Loucy (cell line): Measurements from ENCODE around the gene ARL6IP4.

Experiments
- H2AFZ ChIP-seq: fragments of 200-600 bp; sonication (generic); 2 replicates; pipeline ENCODE4 v1.6.0; 2016; ENCODE audit warnings: antibody characterized with exemption, mild to moderate bottlenecking, low read length, moderate library complexity
- H3F3A ChIP-seq: fragments of 200-600 bp; 2 replicates; pipeline ENCODE4 v1.6.0; 2016; ENCODE audit warnings: antibody characterized with exemption, low read depth, mild to moderate bottlenecking
- H3K27me3 ChIP-seq: fragments of 200-600 bp; sonication (generic); 2 replicates; pipeline ENCODE4 v1.6.1; 2014; ENCODE audit warnings: low read length, mild to moderate bottlenecking; ENCODE audit not compliant: insufficient read depth, poor library complexity, severe bottlenecking
- H3K36me3 ChIP-seq: fragments of 200-600 bp; sonication (generic); 2 replicates; pipeline ENCODE4 v1.6.1; 2016; ENCODE audit warnings: low read length; ENCODE audit not compliant: insufficient read depth
- H3K4me1 ChIP-seq: fragments of 200-600 bp; sonication (generic); 2 replicates; pipeline ENCODE4 v1.5.1; 2014; ENCODE audit warnings: low read length, mild to moderate bottlenecking; ENCODE audit not compliant: insufficient read depth, poor library complexity, severe bottlenecking
- H3K4me2 ChIP-seq: fragments of 200-600 bp; sonication (generic); 2 replicates; pipeline ENCODE4 v1.6.0; 2014; ENCODE audit warnings: antibody characterized with exemption, low read length, low read depth, mild to moderate bottlenecking; ENCODE audit not compliant: poor library complexity, severe bottlenecking
- H3K4me3 ChIP-seq: fragments of 200-600 bp; sonication (generic); 2 replicates; pipeline ENCODE4 v1.5.1; 2014; ENCODE audit warnings: low read length, mild to moderate bottlenecking, mixed read lengths; ENCODE audit not compliant: poor library complexity, severe bottlenecking
- H3K79me2 ChIP-seq: fragments of 200-600 bp; sonication (generic); 2 replicates; pipeline ENCODE4 v1.6.1; 2014; ENCODE audit warnings: low read length; ENCODE audit not compliant: insufficient read depth
- H3K9ac ChIP-seq: fragments of 200-600 bp; sonication (generic); 2 replicates; pipeline ENCODE4 v1.6.0; 2014; ENCODE audit warnings: mild to moderate bottlenecking, low read depth, low read length, moderate library complexity; ENCODE audit not compliant: poor library complexity, severe bottlenecking
- H3K9me2 ChIP-seq: fragments of 200-600 bp; sonication (generic); replicated peaks from 2 replicates; pipeline ENCODE4 v1.6.1; 2016; ENCODE audit warnings: low read depth, low read length, mixed read lengths
- H3K9me3 ChIP-seq: fragments of 200-600 bp; sonication (generic); 2 replicates; pipeline ENCODE4 v1.6.1; 2014; ENCODE audit warnings: mild to moderate bottlenecking, antibody characterized with exemption, low read length, low read depth; ENCODE audit not compliant: insufficient read depth
- H4K20me1 ChIP-seq: fragments of 200-600 bp; sonication (generic); 2 replicates; pipeline ENCODE4 v1.6.0; 2014; ENCODE audit warnings: antibody characterized with exemption, low read length, mild to moderate bottlenecking; ENCODE audit not compliant: insufficient read depth, poor library complexity, severe bottlenecking
- EZH2phosphoT487 ChIP-seq: fragments of 200-600 bp; IDR thresholded peaks from 2 replicates; pipeline ENCODE4 v1.6.1; 2018; ENCODE audit warnings: antibody characterized with exemption, mild to moderate bottlenecking, moderate library complexity, borderline replicate concordance
- TF ChIP-seq, protein P1 (sequence below): fragments of 200-600 bp; sonication (generic); conservative IDR thresholded peaks from 2 replicates; pipeline ENCODE4 v1.5.1; 2014; ENCODE audit warnings: mild to moderate bottlenecking, antibody characterized with exemption, low read length

ARL6IP4 gene

DNA sequence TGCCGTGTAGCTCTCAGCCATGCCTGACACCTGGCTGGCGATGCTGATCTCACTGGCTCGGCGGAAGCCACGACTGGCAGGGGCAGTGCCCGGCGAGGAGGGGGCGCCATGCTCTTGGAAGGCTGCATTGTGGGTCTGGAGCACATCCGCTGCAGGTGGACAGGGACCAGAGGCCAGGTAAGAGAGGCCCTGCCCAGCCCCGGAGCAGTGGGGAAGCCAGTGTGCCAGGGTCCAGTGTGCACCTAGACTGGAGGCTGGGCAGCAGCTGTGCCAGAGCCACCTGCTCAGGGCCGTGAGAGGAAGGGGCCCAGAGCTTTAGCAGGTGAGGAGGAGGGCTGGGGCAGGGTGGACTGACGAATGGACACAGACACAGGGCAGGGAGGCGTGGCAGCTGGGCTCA lies 10.1 kb downstream of the ARL6IP4 start:
- H3K79me2 ChIP-seq, result no peaks in the 10 kb centered on the region
- H2AFZ ChIP-seq, result no peak overlapping the region
- H4K20me1 ChIP-seq, result no peaks in the 10 kb centered on the region
- H3K9me2 ChIP-seq, result no peaks in the 10 kb centered on the region
- no peak overlapping the region for H3K9ac ChIP-seq
- H3K36me3 ChIP-seq, result no peaks in the 10 kb centered on the region
- no peak overlapping the region for H3K4me2 ChIP-seq
- no peaks in the 10 kb centered on the region for H3F3A ChIP-seq
- H3K27me3 ChIP-seq, result no peaks in the 10 kb centered on the region
- H3K4me3 ChIP-seq, result no peak overlapping the region
- TF ChIP-seq, protein P1, sequence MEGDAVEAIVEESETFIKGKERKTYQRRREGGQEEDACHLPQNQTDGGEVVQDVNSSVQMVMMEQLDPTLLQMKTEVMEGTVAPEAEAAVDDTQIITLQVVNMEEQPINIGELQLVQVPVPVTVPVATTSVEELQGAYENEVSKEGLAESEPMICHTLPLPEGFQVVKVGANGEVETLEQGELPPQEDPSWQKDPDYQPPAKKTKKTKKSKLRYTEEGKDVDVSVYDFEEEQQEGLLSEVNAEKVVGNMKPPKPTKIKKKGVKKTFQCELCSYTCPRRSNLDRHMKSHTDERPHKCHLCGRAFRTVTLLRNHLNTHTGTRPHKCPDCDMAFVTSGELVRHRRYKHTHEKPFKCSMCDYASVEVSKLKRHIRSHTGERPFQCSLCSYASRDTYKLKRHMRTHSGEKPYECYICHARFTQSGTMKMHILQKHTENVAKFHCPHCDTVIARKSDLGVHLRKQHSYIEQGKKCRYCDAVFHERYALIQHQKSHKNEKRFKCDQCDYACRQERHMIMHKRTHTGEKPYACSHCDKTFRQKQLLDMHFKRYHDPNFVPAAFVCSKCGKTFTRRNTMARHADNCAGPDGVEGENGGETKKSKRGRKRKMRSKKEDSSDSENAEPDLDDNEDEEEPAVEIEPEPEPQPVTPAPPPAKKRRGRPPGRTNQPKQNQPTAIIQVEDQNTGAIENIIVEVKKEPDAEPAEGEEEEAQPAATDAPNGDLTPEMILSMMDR, result no peak
- no peak for TF ChIP-seq EZH2phosphoT487
- no peaks in the 10 kb centered on the region for H3K4me1 ChIP-seq
- H3K9me3 ChIP-seq, result no peaks in the 10 kb centered on the region

DNA sequence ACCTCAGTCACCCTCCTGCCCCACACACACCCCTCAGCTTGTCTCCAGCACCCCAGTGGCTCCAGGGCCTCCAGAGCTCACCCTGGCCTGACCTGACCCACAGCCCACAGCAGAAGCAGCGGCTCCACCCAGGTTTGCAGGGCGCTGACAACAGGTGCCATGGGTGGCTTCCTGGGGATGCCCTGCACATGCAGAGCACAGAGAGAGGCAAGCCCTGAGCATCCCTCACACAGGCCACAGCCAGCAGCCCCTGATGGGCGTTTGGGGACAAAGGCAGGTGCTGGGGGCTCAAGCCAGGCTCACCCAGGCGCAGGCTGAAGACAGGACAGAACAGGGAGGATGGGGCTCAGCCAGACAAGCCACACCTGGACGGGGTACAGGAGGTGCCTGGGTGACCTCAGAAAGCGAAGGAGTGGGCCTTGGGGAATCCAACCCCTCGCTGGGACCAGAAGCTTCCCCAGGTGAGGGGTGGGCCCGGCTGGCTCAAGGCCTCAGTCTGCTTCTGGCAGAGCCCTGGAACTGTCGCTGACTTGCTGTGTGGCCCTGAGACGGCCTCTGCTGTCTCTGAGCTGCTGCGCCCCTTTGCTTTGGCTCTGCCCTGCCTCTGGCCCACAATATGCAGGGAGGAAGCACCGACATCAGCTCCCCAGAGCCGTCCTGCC lies 10.6 kb downstream of the ARL6IP4 start:
- H3K9ac ChIP-seq, result no peak overlapping the region
- no peak overlapping the region for H3K4me3 ChIP-seq
- H3K79me2 ChIP-seq, result no peaks in the 10 kb centered on the region
- H3F3A ChIP-seq, result no peaks in the 10 kb centered on the region
- no peaks in the 10 kb centered on the region for H3K9me3 ChIP-seq
- H3K27me3 ChIP-seq, result no peaks in the 10 kb centered on the region
- no peak overlapping the region for H2AFZ ChIP-seq
- TF ChIP-seq, protein P1, result no peak
- no peak for TF ChIP-seq EZH2phosphoT487
- H3K4me2 ChIP-seq, result no peak overlapping the region
- no peaks in the 10 kb centered on the region for H3K36me3 ChIP-seq
- no peaks in the 10 kb centered on the region for H4K20me1 ChIP-seq
- no peaks in the 10 kb centered on the region for H3K9me2 ChIP-seq
- no peaks in the 10 kb centered on the region for H3K4me1 ChIP-seq

DNA sequence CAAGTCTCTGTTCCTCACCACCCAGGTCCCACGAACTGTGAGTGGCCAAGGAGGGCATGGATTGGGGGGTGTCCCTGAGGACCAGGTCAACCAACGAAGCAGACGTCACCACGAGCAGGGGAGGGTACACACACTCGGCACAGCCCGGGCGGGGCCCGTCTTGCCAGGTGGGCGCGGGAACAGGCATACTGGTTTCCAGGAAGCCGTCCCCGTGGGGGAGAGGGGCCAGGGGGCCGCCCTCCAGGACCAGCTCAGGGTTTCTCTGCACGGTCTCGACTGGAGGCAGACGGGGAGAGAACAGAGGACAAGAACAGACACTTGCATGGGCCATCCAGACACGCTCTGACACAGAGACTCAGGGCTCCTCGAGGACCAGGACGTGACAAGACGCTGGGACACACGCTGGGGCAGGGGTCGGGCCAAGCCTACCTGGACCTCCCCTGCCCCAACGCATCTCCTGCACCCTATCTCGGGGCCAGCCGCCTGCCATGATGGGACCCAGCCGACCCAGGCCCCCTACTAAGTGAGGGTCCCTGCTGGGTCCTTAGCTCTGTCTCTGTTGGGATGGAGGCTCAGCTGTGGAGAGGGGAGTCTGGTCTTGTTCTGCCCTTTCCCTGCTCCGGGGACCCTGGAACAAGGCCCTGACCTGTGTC lies 11.3 kb downstream of the ARL6IP4 start:
- H3K9ac ChIP-seq, result no peak overlapping the region
- no peaks in the 10 kb centered on the region for H3K9me2 ChIP-seq
- H3K27me3 ChIP-seq, result no peaks in the 10 kb centered on the region
- H3K36me3 ChIP-seq, result no peaks in the 10 kb centered on the region
- no peaks in the 10 kb centered on the region for H3K4me1 ChIP-seq
- H3K79me2 ChIP-seq, result no peaks in the 10 kb centered on the region
- H3K9me3 ChIP-seq, result no peaks in the 10 kb centered on the region
- no peaks in the 10 kb centered on the region for H3F3A ChIP-seq
- no peak overlapping the region for H3K4me3 ChIP-seq
- H4K20me1 ChIP-seq, result no peaks in the 10 kb centered on the region
- TF ChIP-seq, protein P1, result no peak
- no peak for TF ChIP-seq EZH2phosphoT487
- H2AFZ ChIP-seq, result no peak overlapping the region
- H3K4me2 ChIP-seq, result no peak overlapping the region
